Measurements from ENCODE around the gene TOLLIP. TPM values are rescaled to one million over a fixed set of nuclear protein-coding genes. Genes with fewer than 3 reads are reported as not detected.
A peak's percentile ranks its signal among the peaks of the same experiment; 100 is the strongest.
"Not testable (repeated sequence)": the region's sequence is repeated elsewhere in the genome, so short reads cannot be mapped to it uniquely, and the experiment has no call there.

The TOLLIP gene
- polyA plus RNA-seq, 3 donors, result 35.9 to 50.1 (median 47.8) TPM

- no peak for DNase-seq (ENCODE audit: extremely low read depth in 1 of 11, low read depth in 9 of 11, low spot score in 4 of 11)
These were observed 30.4 kb downstream of the TOLLIP start for GRCh38 chr11:1278766-1279673.

GRCh38 chr11:1277936-1278512 lies 31.4 kb downstream of the TOLLIP start:
- DNase-seq (ENCODE audit: extremely low read depth in 1 of 11, low read depth in 9 of 11, low spot score in 4 of 11), result no peak

GRCh38 chr11:1276866-1277615 lies 32.4 kb downstream of the TOLLIP start:
- DNase-seq (ENCODE audit: extremely low read depth in 1 of 11, low read depth in 9 of 11, low spot score in 4 of 11), result no peak

GRCh38 chr11:1276041-1276790 lies 33.2 kb downstream of the TOLLIP start:
- no peak for DNase-seq (ENCODE audit: extremely low read depth in 1 of 11, low read depth in 9 of 11, low spot score in 4 of 11)

DNA sequence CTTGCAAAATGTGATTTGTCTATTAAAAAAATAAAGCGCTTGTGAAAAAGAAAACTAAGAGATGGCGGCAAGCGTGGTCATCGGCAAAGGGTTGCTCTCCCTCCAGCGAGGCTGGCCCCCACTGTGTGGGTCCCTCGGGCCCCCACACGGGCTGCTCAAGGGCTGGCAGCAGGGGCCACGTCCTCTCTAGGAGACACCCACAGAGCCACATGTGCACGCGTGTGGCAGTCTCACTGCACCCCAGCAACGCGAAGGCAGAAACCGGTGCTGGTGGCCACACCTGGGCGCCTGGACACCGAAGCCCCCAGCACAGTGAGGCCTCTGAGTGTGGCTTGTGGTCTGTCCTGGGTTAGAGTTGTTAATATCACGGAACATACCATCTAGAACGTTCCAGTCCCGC lies 34.4 kb downstream of the TOLLIP start:
- DNase-seq (ENCODE audit: extremely low read depth in 1 of 11, low read depth in 9 of 11, low spot score in 4 of 11), result no peak

DNA sequence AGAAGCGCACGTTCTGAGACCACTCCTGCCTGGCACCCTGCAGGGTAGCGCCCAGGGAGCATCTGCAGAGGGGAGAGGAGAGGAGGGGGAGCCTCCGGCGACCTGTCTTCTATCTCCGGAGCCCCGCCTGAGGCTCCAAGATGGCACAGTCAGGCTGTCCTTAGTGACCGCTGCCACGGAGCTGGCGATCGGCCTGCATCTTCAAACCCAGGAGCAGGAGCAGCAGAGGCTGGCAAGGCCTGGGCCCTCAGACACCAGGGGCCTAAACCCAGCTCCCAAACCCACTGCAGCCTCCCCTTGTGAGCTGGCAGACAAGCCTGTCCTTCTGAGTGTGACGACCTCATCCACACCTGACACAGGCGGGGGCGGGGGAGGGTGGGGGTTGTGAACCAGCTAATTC lies 34.9 kb downstream of the TOLLIP start:
- DNase-seq (ENCODE audit: extremely low read depth in 1 of 11, low read depth in 9 of 11, low spot score in 4 of 11), result no peak

DNA sequence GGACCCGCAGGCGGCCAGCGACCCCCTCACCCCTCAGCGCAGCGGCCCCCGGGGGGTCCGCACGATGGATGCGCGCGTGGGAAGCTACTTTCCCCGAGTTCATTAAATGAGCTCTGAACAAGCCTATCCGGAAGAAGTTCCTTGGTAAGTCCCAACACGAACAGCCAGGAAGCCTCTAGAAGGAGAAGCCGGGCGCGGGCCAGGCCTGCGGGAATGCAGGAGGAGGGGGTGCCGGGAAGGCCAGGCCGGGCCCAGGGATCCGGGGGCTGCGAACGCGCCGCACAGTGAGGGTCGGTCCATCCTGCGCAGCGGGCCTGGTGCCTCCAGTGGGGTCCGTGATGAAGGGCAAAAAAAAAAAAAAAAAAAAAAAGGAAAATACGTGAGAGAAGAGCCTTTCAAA lies 36.9 kb downstream of the TOLLIP start:
- DNase-seq (ENCODE audit: extremely low read depth in 1 of 11, low read depth in 9 of 11, low spot score in 4 of 11), result no peak

- DNase-seq (ENCODE audit: extremely low read depth in 1 of 11, low read depth in 9 of 11, low spot score in 4 of 11), result no peak
These were observed 37.5 kb downstream of the TOLLIP start for GRCh38 chr11:1271927-1272326.

- DNase-seq (ENCODE audit: extremely low read depth in 1 of 11, low read depth in 9 of 11, low spot score in 4 of 11), result no peak
These were observed 38.0 kb downstream of the TOLLIP start for GRCh38 chr11:1271406-1271805.

GRCh38 chr11:1271002-1271401 lies 38.4 kb downstream of the TOLLIP start:
- no peak for DNase-seq (ENCODE audit: extremely low read depth in 1 of 11, low read depth in 9 of 11, low spot score in 4 of 11)

DNA sequence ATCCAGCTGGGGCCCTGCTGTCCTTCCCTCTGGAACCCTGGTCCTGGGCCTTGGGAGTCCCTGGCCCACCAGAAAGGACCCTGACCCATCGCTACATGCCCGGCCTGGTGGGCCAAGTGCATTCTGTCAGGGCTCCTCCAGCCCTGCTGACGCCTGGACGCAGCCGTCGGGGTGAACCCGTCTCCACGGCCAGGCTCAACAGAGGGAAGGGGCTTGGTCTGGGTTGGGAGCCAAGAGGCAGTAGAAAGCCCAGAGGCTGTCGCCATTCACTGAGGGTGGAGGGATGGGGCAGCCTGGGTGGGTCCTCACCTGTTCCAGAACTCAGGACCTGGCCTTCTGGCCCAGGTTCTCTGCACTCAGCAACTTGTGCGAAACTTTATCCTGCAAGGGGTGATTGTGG lies 39.0 kb downstream of the TOLLIP start:
- no peak for DNase-seq (ENCODE audit: extremely low read depth in 1 of 11, low read depth in 9 of 11, low spot score in 4 of 11)

DNA sequence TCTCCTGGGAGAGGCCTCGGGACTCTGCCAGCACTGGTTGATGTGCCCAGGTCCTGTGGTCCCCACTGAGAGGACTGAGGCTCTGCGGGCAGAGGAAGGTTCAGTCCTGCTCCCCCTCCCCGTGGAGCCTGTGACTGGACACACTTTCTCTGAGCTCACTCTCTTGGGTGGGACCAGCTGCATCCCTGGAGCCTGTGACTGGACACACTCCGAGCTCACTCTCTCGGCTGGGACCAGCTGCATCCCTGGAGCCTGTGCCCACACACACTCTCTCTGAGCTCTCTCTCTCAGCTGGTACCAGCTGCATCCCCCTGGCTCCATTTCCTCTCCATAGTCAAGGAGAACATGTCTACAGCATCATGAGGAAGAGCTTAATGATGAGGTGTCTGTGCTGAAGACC lies 39.5 kb downstream of the TOLLIP start:
- no peak for DNase-seq (ENCODE audit: extremely low read depth in 1 of 11, low read depth in 9 of 11, low spot score in 4 of 11)

DNA sequence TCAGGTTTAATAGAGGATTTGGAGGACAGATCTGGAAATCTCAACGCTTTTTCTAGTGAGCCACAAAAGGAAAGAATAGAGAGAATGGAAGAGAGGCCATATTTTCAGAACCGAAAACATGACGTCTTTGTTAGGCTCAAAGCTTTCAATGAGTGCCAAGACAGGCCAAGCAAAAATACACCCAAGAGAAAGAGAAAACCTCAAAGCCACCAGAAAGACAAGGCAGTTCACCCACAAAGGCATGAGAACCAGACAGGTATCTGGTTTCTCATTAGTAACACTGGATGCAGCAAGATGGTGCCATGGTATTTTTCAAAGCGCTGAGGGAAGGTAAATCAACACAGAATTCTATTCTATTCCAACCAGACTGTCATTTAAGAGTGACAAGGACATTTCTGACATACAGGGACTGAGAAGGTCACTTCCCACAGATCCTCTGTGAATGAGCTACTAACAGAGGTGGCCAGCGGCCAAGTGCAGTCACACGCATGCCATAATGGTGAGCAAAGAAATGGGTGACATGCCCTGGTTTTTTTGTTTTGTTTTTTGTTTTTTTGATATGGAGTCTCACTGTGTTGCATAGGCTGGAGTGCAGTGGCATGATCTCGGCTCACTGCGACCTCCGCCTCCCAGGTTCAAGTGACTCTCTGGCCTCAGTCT lies 41.9 kb downstream of the TOLLIP start:
- DNase-seq (ENCODE audit: extremely low read depth in 1 of 11, low read depth in 9 of 11, low spot score in 4 of 11), result no peak

- DNase-seq (ENCODE audit: extremely low read depth in 1 of 11, low read depth in 9 of 11, low spot score in 4 of 11), result not testable (repeated sequence)
These were observed 42.5 kb downstream of the TOLLIP start for GRCh38 chr11:1266976-1267375.

GRCh38 chr11:1265480-1265879 lies 44.0 kb downstream of the TOLLIP start:
- not testable (repeated sequence) for DNase-seq (ENCODE audit: extremely low read depth in 1 of 11, low read depth in 9 of 11, low spot score in 4 of 11)

DNA sequence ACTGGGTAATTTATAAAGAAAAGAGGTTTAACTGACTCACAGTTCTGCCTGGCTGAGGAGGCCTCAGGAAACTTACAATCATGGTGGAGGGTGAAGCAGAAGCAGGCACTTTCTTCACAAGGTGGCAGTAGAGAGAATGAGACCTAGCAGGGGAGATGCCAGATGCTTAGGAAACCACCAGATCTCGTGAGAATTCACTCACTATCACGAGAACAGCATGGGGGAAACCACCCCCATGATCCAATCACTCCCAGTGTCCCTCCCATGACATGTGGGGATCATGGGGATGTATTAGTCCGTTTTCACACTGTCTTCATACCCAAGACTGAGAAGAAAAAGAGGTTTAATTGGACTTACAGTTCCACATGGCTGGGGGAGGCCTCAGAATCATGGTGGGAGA lies 45.0 kb downstream of the TOLLIP start:
- not testable (repeated sequence) for DNase-seq (ENCODE audit: extremely low read depth in 1 of 11, low read depth in 9 of 11, low spot score in 4 of 11)

DNA sequence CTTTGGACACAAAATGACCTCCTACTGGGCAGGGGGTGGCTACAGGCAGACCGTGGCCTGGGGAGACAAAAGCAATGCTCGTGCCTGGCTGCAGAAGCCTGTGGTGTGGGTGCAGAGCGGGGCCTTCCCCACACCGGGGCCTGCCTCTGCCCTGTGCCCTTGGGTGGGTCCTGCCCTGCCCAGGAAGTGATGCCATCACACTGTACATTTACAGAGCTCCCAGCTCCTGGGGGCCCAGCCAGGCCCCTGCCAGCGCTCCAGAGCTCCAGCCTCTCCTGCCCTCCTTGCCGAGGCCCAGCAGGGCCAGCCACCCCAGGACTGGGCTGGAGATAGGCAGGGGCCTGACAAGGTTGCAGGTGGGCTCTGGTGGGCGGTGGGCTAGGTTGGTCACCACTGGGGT lies 46.4 kb downstream of the TOLLIP start:
- no peak for DNase-seq (ENCODE audit: extremely low read depth in 1 of 11, low read depth in 9 of 11, low spot score in 4 of 11)

- DNase-seq (ENCODE audit: extremely low read depth in 1 of 11, low read depth in 9 of 11, low spot score in 4 of 11), result peak; percentile 56 to 86 (median 78)
These were observed 47.0 kb downstream of the TOLLIP start for GRCh38 chr11:1262172-1263006.

All from renal cortex interstitium (tissue), 11 donors.